Measurements from ENCODE around the gene CACNB4.
"Not testable (repeated sequence)": the region's sequence is repeated elsewhere in the genome, so short reads cannot be mapped to it uniquely, and the experiment has no call there.

Gene CACNB4

GRCh38 chr2:151799886-151800292 is 299.0 kb downstream of the CACNB4 start:
- H3K27ac ChIP-seq: no peak overlapping the region
- DNase-seq: no peak
- no peaks in the 10 kb centered on the region for H3K4me1 ChIP-seq
- no peaks in the 10 kb centered on the region for H3K9me3 ChIP-seq
- no peak overlapping the region for H3K4me3 ChIP-seq
- no peaks in the 10 kb centered on the region for H3K27me3 ChIP-seq
- intact Hi-C loops (cut with DNase I; ENCODE audit: low total_unique reads): no loop called here
- TF ChIP-seq CTCF (IDR thresholded peaks at IDR 0.05): no peak
- H3K36me3 ChIP-seq: peaks cover 0 to 22% (median 22%) of the 10 kb centered on the region in 3 donors

- no peak overlapping the region for H3K4me3 ChIP-seq
- intact Hi-C loops (cut with DNase I; ENCODE audit: low total_unique reads): no loop called here
- peaks cover 0 to 8% (median 7%) of the 10 kb centered on the region in 3 donors for H3K36me3 ChIP-seq
- no peaks in the 10 kb centered on the region for H3K4me1 ChIP-seq
- H3K27ac ChIP-seq: no peak overlapping the region
- no peaks in the 10 kb centered on the region for H3K9me3 ChIP-seq
- no peaks in the 10 kb centered on the region for H3K27me3 ChIP-seq
- no peak for TF ChIP-seq CTCF (IDR thresholded peaks at IDR 0.05)
- DNase-seq: no peak
Measured at GRCh38 chr2:151796774-151797173, 302.1 kb downstream of the CACNB4 start.

GRCh38 chr2:151795646-151796240 is 303.1 kb downstream of the CACNB4 start:
- H3K4me3 ChIP-seq: no peak overlapping the region
- H3K9me3 ChIP-seq: no peaks in the 10 kb centered on the region
- intact Hi-C loops (cut with DNase I; ENCODE audit: low total_unique reads): no loop called here
- peaks cover 0 to 8% (median 0%) of the 10 kb centered on the region in 3 donors for H3K36me3 ChIP-seq
- no peak for TF ChIP-seq CTCF (IDR thresholded peaks at IDR 0.05)
- H3K27me3 ChIP-seq: no peaks in the 10 kb centered on the region
- no peak overlapping the region for H3K27ac ChIP-seq
- DNase-seq: no peak
- H3K4me1 ChIP-seq: no peaks in the 10 kb centered on the region

- H3K27me3 ChIP-seq; H3K4me3 ChIP-seq; H3K4me1 ChIP-seq; H3K9me3 ChIP-seq; DNase-seq; intact Hi-C loops (cut with DNase I; ENCODE audit: low total_unique reads); H3K27ac ChIP-seq; H3K36me3 ChIP-seq: not testable (repeated sequence)
Measured at GRCh38 chr2:151794422-151794821, 304.4 kb downstream of the CACNB4 start.

GRCh38 chr2:151793123-151793522 is 305.7 kb downstream of the CACNB4 start:
- H3K4me3 ChIP-seq: no peak overlapping the region
- no peak for TF ChIP-seq CTCF (IDR thresholded peaks at IDR 0.05)
- H3K9me3 ChIP-seq: no peaks in the 10 kb centered on the region
- DNase-seq: no peak
- intact Hi-C loops (cut with DNase I; ENCODE audit: low total_unique reads): no loop called here
- H3K27me3 ChIP-seq: no peaks in the 10 kb centered on the region
- H3K4me1 ChIP-seq: no peaks in the 10 kb centered on the region
- H3K36me3 ChIP-seq: peaks cover 0 to 8% (median 0%) of the 10 kb centered on the region in 3 donors
- H3K27ac ChIP-seq: no peak overlapping the region

- no peak for DNase-seq
- intact Hi-C loops (cut with DNase I; ENCODE audit: low total_unique reads): no loop called here
- H3K27ac ChIP-seq: no peak overlapping the region
- no peak overlapping the region for H3K4me3 ChIP-seq
- peaks cover 0 to 8% (median 0%) of the 10 kb centered on the region in 3 donors for H3K36me3 ChIP-seq
- no peaks in the 10 kb centered on the region for H3K9me3 ChIP-seq
- no peak for TF ChIP-seq CTCF (IDR thresholded peaks at IDR 0.05)
- no peaks in the 10 kb centered on the region for H3K27me3 ChIP-seq
- no peaks in the 10 kb centered on the region for H3K4me1 ChIP-seq
Measured at GRCh38 chr2:151792589-151792988, 306.3 kb downstream of the CACNB4 start.

Measured in tibial artery (tissue), 4 donors.